ENCODE results near the gene RAP1GAP2.

GRCh38 chr17:2889256-2889655 lies 93.0 kb downstream of the RAP1GAP2 start:
- TF ChIP-seq CTCF (IDR thresholded peaks at IDR 0.05) (no peak), POLR2A (IDR thresholded peaks at IDR 0.05) (no peak)

All from heart left ventricle (tissue), 13 donors.